IMR-90 (cell line): ENCODE results near the gene TXK.

ENCODE experiments used
- CTCF ChIP-seq: conservative IDR thresholded peaks from 2 replicates; pipeline ENCODE4 v1.5.1; 2012; ENCODE audit warnings: mild to moderate bottlenecking, low read depth, low read length, improper control_type of control experiment
- RAD21 ChIP-seq: IDR thresholded peaks from 2 replicates; pipeline ENCODE4 v1.6.1; 2012; ENCODE audit warnings: low read length, improper control_type of control experiment

GRCh38 chr4:48030470-48030869 lies 103.6 kb downstream of the TXK start:
- TF ChIP-seq RAD21 = no peak
- no peak for TF ChIP-seq CTCF
